HG03103 (cell line): ENCODE measurements around the gene PTGIS.

Source experiments
- ATAC-seq: cut with Tn5 transposase; IDR thresholded peaks from one replicate; pipeline ENCODE4 v1.9.1; 2021; ENCODE audit warnings: low read depth; ENCODE audit not compliant: unreplicated experiment

PTGIS gene

GRCh38 chr20:49505518-49505917 lies 62.4 kb downstream of the PTGIS start:
- no peak for ATAC-seq

- ATAC-seq: no peak
These were observed 64.8 kb downstream of the PTGIS start for GRCh38 chr20:49503176-49503575.

GRCh38 chr20:49501917-49502316 lies 66.0 kb downstream of the PTGIS start:
- ATAC-seq: no peak

GRCh38 chr20:49497398-49497669 lies 70.6 kb downstream of the PTGIS start:
- no peak for ATAC-seq

GRCh38 chr20:49496553-49497397 lies 71.2 kb downstream of the PTGIS start:
- no peak for ATAC-seq

- no peak for ATAC-seq
These were observed 71.9 kb downstream of the PTGIS start for GRCh38 chr20:49496043-49496442.

GRCh38 chr20:49490689-49491088 lies 77.2 kb downstream of the PTGIS start:
- no peak for ATAC-seq

- no peak for ATAC-seq
These were observed 78.2 kb downstream of the PTGIS start for GRCh38 chr20:49489688-49490087.

GRCh38 chr20:49486064-49486463 lies 81.9 kb downstream of the PTGIS start:
- no peak for ATAC-seq

- no peak for ATAC-seq
These were observed 82.4 kb downstream of the PTGIS start for GRCh38 chr20:49485563-49485962.

- ATAC-seq: no peak
These were observed 83.5 kb downstream of the PTGIS start for GRCh38 chr20:49484180-49485140.

GRCh38 chr20:49483696-49484123 lies 84.2 kb downstream of the PTGIS start:
- ATAC-seq: no peak

- ATAC-seq: no peak
These were observed 84.8 kb downstream of the PTGIS start for GRCh38 chr20:49483018-49483695.

- no peak for ATAC-seq
These were observed 85.3 kb downstream of the PTGIS start, which contains the start of gene KCNB1 for GRCh38 chr20:49482621-49483017. KCNB1 (minus strand) TSS chr20:49482668; CDS start chr20:49482480, 188 bp downstream.

GRCh38 chr20:49482173-49482572 lies 85.8 kb downstream of the PTGIS start:
- no peak for ATAC-seq

- no peak for ATAC-seq
These were observed 86.8 kb downstream of the PTGIS start for GRCh38 chr20:49481116-49481515.

GRCh38 chr20:49480236-49480635 lies 87.7 kb downstream of the PTGIS start:
- no peak for ATAC-seq

- ATAC-seq: no peak
These were observed 88.2 kb downstream of the PTGIS start for GRCh38 chr20:49479785-49480184.

- no peak for ATAC-seq
These were observed 88.9 kb downstream of the PTGIS start for GRCh38 chr20:49478754-49479689.

- ATAC-seq: no peak
These were observed 89.7 kb downstream of the PTGIS start for GRCh38 chr20:49478266-49478665.
